ENCODE data around the gene FAM83C.
A peak's percentile ranks its signal among the peaks of the same experiment; 100 is the strongest.

FAM83C gene

GRCh38 chr20:35306931-35307517, 14.8 kb upstream of the FAM83C start:
- DNase-seq (ENCODE audit: insufficient read length, low spot score) (no peak), FAIRE-seq (no peak)
- TF ChIP-seq TAF1 (IDR thresholded peaks at IDR 0.05; ENCODE audit: low read depth, low read length) (no peak), POLR2A (IDR thresholded peaks at IDR 0.05; ENCODE audit: low read depth, low read length) (no peak), POU2F2 (IDR thresholded peaks at IDR 0.05; ENCODE audit: low read depth, low read length) (no peak), SPI1 (IDR thresholded peaks at IDR 0.05; ENCODE audit: low read depth, low read length) (no peak), POLR2AphosphoS5 (IDR thresholded peaks at IDR 0.05; ENCODE audit: low read depth, low read length) (no peak), PAX5 (IDR thresholded peaks at IDR 0.05; ENCODE audit: insufficient read depth, low read length, severe bottlenecking) (no peak)

DNA sequence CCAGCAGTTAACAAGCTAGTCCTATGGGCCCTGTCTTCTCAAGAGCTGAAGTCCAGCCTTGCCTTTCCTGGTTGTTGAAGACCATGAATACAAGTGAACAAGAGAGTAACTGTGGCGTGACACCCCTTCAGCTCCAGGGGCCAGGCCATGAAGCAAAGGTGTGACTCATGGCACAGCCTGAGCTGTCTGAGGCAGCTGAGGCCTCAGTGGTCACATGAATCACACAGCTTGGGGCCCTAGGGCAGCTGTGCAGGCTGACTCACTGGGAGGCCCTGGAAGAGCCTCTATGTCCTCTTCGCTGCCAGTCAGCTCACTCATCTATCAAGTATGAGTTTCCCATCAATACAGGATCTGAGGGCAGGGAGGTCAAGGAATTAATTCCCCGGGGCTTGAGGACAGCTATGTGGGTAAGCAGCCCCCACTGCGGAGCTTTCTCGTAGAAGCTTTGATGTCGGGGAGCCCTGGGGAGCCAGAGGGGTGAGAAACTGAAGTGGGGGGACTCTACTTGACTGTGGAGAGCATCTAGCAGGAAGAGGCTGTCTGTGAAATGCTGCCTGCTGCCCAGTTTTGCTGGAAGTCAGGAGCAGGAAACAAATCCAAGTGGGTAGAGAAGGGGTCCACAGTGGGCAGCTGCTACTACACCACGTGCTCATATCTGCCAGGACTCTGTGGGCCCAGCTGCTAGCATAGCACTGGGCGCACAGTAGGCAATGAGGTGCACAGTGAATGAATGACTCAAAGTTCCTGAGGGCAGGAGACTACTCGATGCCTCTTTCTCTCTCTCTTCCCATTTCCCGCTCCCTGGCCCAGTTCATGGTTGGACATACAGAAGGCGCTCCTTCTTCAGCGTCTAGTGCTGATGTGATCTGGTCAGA, 13.7 kb upstream of the FAM83C start:
- FAIRE-seq (no peak), DNase-seq (ENCODE audit: insufficient read length, low spot score) (no peak)
- TF ChIP-seq SPI1 (IDR thresholded peaks at IDR 0.05; ENCODE audit: low read depth, low read length) (no peak), PAX5 (IDR thresholded peaks at IDR 0.05; ENCODE audit: insufficient read depth, low read length, severe bottlenecking) (no peak), POLR2AphosphoS5 (IDR thresholded peaks at IDR 0.05; ENCODE audit: low read depth, low read length) (no peak), POLR2A (IDR thresholded peaks at IDR 0.05; ENCODE audit: low read depth, low read length) (no peak), TAF1 (IDR thresholded peaks at IDR 0.05; ENCODE audit: low read depth, low read length) (no peak), POU2F2 (IDR thresholded peaks at IDR 0.05; ENCODE audit: low read depth, low read length) (no peak)

- FAIRE-seq: no peak
- TF ChIP-seq POU2F2 (IDR thresholded peaks at IDR 0.05; ENCODE audit: low read depth, low read length) (no peak), POLR2A (IDR thresholded peaks at IDR 0.05; ENCODE audit: low read depth, low read length) (no peak), POLR2AphosphoS5 (IDR thresholded peaks at IDR 0.05; ENCODE audit: low read depth, low read length) (no peak), PAX5 (IDR thresholded peaks at IDR 0.05; ENCODE audit: insufficient read depth, low read length, severe bottlenecking) (no peak), SPI1 (IDR thresholded peaks at IDR 0.05; ENCODE audit: low read depth, low read length) (no peak), TAF1 (IDR thresholded peaks at IDR 0.05; ENCODE audit: low read depth, low read length) (no peak)
- no peak for DNase-seq (ENCODE audit: insufficient read length, low spot score)
Observed at GRCh38 chr20:35304956-35305355, 12.7 kb upstream of the FAM83C start.

DNA sequence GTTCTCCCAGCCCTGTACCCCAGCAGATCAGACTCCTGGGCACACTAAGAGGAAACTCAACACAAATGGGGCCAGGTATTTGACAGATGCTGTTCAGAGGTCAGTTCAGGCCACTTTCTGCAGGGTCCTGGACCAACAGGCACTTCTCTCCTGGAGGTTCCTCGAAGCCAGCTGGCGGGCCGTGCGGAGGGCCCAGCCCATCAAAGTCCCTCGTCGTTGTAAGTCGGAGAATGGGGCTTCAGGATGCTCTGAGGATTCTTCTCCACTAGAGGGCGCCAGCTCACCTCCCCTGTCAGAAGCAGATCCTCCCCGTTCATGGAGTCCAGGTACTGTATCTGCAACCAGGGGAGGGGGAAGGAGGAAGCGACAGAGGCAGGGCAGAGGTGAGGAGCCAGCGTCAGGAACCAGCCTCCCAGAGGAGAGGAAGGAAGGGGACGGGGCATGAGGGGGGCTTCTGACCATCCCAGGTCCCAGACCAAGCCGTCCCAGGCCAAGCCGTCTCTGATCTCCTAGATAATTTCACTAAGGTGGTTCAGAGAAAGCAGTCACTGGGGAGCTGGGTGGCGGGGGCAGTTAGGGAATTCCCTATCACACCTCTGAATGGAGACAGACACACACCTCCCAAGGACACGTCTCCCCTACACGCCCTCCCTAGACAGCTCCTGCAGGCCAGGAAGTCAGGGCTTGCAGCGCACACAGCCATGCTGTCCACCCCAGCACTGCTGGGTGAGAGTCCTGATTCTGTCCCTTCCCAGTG, 11.7 kb upstream of the FAM83C start:
- DNase-seq (ENCODE audit: insufficient read length, low spot score) (peak; percentile 74), FAIRE-seq (peak; percentile 84)
- no peak for TF ChIP-seq SPI1 (IDR thresholded peaks at IDR 0.05; ENCODE audit: low read depth, low read length)
- no peak for TF ChIP-seq POU2F2 (IDR thresholded peaks at IDR 0.05; ENCODE audit: low read depth, low read length)
- no peak for TF ChIP-seq PAX5 (IDR thresholded peaks at IDR 0.05; ENCODE audit: insufficient read depth, low read length, severe bottlenecking)
- TF ChIP-seq POLR2AphosphoS5 (IDR thresholded peaks at IDR 0.05; ENCODE audit: low read depth, low read length): no peak
- no peak for TF ChIP-seq TAF1 (IDR thresholded peaks at IDR 0.05; ENCODE audit: low read depth, low read length)
- TF ChIP-seq POLR2A (IDR thresholded peaks at IDR 0.05; ENCODE audit: low read depth, low read length): no peak

- FAIRE-seq (no peak), DNase-seq (ENCODE audit: insufficient read length, low spot score) (no peak)
- TF ChIP-seq POLR2AphosphoS5 (IDR thresholded peaks at IDR 0.05; ENCODE audit: low read depth, low read length): no peak
- no peak for TF ChIP-seq SPI1 (IDR thresholded peaks at IDR 0.05; ENCODE audit: low read depth, low read length)
Observed at GRCh38 chr20:35303382-35303734, 11.1 kb upstream of the FAM83C start.

- no peak for DNase-seq (ENCODE audit: insufficient read length, low spot score)
- no peak for TF ChIP-seq POLR2A (IDR thresholded peaks at IDR 0.05; ENCODE audit: low read depth, low read length)
- no peak for FAIRE-seq
Observed at GRCh38 chr20:35302421-35303335, 10.5 kb upstream of the FAM83C start.

GRCh38 chr20:35301426-35301825, 9.2 kb upstream of the FAM83C start:
- no peak for TF ChIP-seq POLR2AphosphoS5 (IDR thresholded peaks at IDR 0.05; ENCODE audit: low read depth, low read length)
- no peak for TF ChIP-seq POU2F2 (IDR thresholded peaks at IDR 0.05; ENCODE audit: low read depth, low read length)
- no peak for TF ChIP-seq TAF1 (IDR thresholded peaks at IDR 0.05; ENCODE audit: low read depth, low read length)
- no peak for TF ChIP-seq SPI1 (IDR thresholded peaks at IDR 0.05; ENCODE audit: low read depth, low read length)
- TF ChIP-seq PAX5 (IDR thresholded peaks at IDR 0.05; ENCODE audit: insufficient read depth, low read length, severe bottlenecking): no peak
- TF ChIP-seq POLR2A (IDR thresholded peaks at IDR 0.05; ENCODE audit: low read depth, low read length): no peak
- DNase-seq (ENCODE audit: insufficient read length, low spot score) (no peak), FAIRE-seq (no peak)

GRCh38 chr20:35300469-35301262, 8.4 kb upstream of the FAM83C start:
- TF ChIP-seq POU2F2 (IDR thresholded peaks at IDR 0.05; ENCODE audit: low read depth, low read length) (no peak), PAX5 (IDR thresholded peaks at IDR 0.05; ENCODE audit: insufficient read depth, low read length, severe bottlenecking) (no peak), TAF1 (IDR thresholded peaks at IDR 0.05; ENCODE audit: low read depth, low read length) (no peak), POLR2A (IDR thresholded peaks at IDR 0.05; ENCODE audit: low read depth, low read length) (no peak), SPI1 (IDR thresholded peaks at IDR 0.05; ENCODE audit: low read depth, low read length) (no peak), POLR2AphosphoS5 (IDR thresholded peaks at IDR 0.05; ENCODE audit: low read depth, low read length) (no peak)
- DNase-seq (ENCODE audit: insufficient read length, low spot score) (no peak), FAIRE-seq (no peak)
